ENCODE results near the gene BCKDK.

GRCh38 chr16:31136287-31136662, 28.1 kb downstream of the BCKDK start:
- TF ChIP-seq, protein P1, sequence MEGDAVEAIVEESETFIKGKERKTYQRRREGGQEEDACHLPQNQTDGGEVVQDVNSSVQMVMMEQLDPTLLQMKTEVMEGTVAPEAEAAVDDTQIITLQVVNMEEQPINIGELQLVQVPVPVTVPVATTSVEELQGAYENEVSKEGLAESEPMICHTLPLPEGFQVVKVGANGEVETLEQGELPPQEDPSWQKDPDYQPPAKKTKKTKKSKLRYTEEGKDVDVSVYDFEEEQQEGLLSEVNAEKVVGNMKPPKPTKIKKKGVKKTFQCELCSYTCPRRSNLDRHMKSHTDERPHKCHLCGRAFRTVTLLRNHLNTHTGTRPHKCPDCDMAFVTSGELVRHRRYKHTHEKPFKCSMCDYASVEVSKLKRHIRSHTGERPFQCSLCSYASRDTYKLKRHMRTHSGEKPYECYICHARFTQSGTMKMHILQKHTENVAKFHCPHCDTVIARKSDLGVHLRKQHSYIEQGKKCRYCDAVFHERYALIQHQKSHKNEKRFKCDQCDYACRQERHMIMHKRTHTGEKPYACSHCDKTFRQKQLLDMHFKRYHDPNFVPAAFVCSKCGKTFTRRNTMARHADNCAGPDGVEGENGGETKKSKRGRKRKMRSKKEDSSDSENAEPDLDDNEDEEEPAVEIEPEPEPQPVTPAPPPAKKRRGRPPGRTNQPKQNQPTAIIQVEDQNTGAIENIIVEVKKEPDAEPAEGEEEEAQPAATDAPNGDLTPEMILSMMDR (IDR thresholded peaks at IDR 0.05; ENCODE audit: low read depth, low read length, poor library complexity, severe bottlenecking), result no peak
- TF ChIP-seq EZH2phosphoT487 (IDR thresholded peaks at IDR 0.05; ENCODE audit: borderline replicate concordance, low read length), result no peak
